Smooth muscle cell (in vitro differentiated cells): ENCODE measurements around the gene EML1. TPM values are rescaled to one million over a fixed set of nuclear protein-coding genes. Genes with fewer than 3 reads are reported as not detected.

Experiments used
- DNase-seq: peaks from one replicate; lab custom pipeline; 2025; ENCODE audit not compliant: unreplicated experiment; lab: John Stamatoyannopoulos, UW
- H2AFZ ChIP-seq: fragments of 200-600 bp; sonication (generic); 2 replicates; pipeline ENCODE4 v1.6.0; 2016; ENCODE audit warnings: antibody characterized with exemption, low read depth, mild to moderate bottlenecking
- H3F3A ChIP-seq: fragments of 200-600 bp; sonication (generic); 2 replicates; pipeline ENCODE4 v1.6.0; 2017; ENCODE audit warnings: antibody characterized with exemption, low read depth
- H3K27ac ChIP-seq: fragments of 200-600 bp; sonication (generic); 2 replicates; pipeline ENCODE4 v1.5.1; 2016; ENCODE audit warnings: low read depth, mild to moderate bottlenecking
- H3K27me3 ChIP-seq: fragments of 200-600 bp; sonication (generic); 2 replicates; pipeline ENCODE4 v1.6.1; 2016; ENCODE audit warnings: low read depth, mild to moderate bottlenecking
- H3K36me3 ChIP-seq: fragments of 200-600 bp; sonication (generic); 2 replicates; pipeline ENCODE4 v1.5.1; 2016; ENCODE audit warnings: low read depth
- H3K4me1 ChIP-seq: fragments of 200-600 bp; sonication (generic); 2 replicates; pipeline ENCODE4 v1.5.1; 2016; ENCODE audit warnings: low read depth
- H3K4me2 ChIP-seq: fragments of 200-600 bp; sonication (generic); 2 replicates; pipeline ENCODE4 v1.6.0; 2016; ENCODE audit warnings: mild to moderate bottlenecking
- H3K4me3 ChIP-seq: fragments of 200-600 bp; sonication (generic); 2 replicates; pipeline ENCODE4 v1.5.1; 2016; ENCODE audit warnings: mild to moderate bottlenecking
- H3K79me2 ChIP-seq: fragments of 200-600 bp; sonication (generic); 2 replicates; pipeline ENCODE4 v1.6.0; 2016; ENCODE audit warnings: low read depth, mild to moderate bottlenecking
- H3K9ac ChIP-seq: fragments of 200-600 bp; sonication (generic); 2 replicates; pipeline ENCODE4 v1.6.0; 2016; ENCODE audit warnings: low read depth
- H3K9me3 ChIP-seq: fragments of 200-600 bp; sonication (generic); replicated peaks from 2 replicates; pipeline ENCODE4 v1.5.1; 2016; ENCODE audit warnings: low read depth
- H4K20me1 ChIP-seq: fragments of 200-600 bp; sonication (generic); 2 replicates; pipeline ENCODE4 v1.6.0; 2016; ENCODE audit warnings: low read depth
- WGBS: methylation state at CpG from one replicate; pipeline ENCODE4 v1.1.7; 2016; ENCODE audit warnings: low lambda C conversion rate; 5-methylcytosine and 5-hydroxymethylcytosine counted together
- polyA plus RNA-seq: library from polyadenylated mRNA; unstranded; fragments of >200 nt; fragmentation: Nextera tagmentation; extraction: Ambion mirVana; gene quantifications from 2 replicates; pipeline ENCODE4 v1.2.1, GENCODE V29; 2016
- total RNA-seq: library from RNA; depleted of rRNA; stranded (reverse); fragments of >200 nt; gene quantifications from 2 replicates; pipeline ENCODE4 v1.2.3, GENCODE V29; 2014
- TF ChIP-seq, protein P1 (sequence below): fragments of 200-600 bp; sonication (generic); IDR thresholded peaks from 2 replicates; pipeline ENCODE4 v1.5.1; 2017; ENCODE audit warnings: borderline replicate concordance, mild to moderate bottlenecking, antibody characterized with exemption; ENCODE audit not compliant: insufficient read depth, poor library complexity, severe bottlenecking

EML1 gene
- total and polyA plus RNA-seq, 2 experiments from 2014 or later, result 13.0 to 31.2 TPM

DNA sequence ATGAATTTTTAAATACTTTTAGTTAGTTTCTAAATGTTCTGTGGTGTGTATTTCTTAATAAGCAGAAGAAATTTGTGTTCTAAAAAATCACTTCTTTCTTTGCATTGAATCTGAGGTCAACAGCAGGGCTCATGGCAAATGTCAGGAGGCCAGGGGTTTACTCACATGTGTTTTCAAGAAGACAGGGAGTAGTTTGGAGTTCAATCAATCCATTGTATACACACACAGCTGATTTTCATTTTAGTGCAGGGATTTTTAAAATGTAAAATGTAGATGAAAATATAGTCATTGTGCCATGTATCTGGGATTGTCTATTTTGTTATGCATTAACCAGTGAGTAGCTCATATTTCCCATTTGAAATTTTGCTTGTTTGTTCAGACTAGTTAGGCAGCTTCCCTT lies 62.1 kb downstream of the EML1 start:
- Histone ChIP-seq H3K9ac (no peak overlapping the region), H3K4me1 (no peaks in the 10 kb centered on the region), H4K20me1 (peaks cover 15% of the 10 kb centered on the region), H3K27ac (no peak overlapping the region), H3K4me3 (no peak overlapping the region), H3K4me2 (no peak overlapping the region), H3K36me3 (no peaks in the 10 kb centered on the region), H3K27me3 (no peaks in the 10 kb centered on the region), H3F3A (no peaks in the 10 kb centered on the region), H2AFZ (no peak overlapping the region), H3K9me3 (no peaks in the 10 kb centered on the region), H3K79me2 (no peaks in the 10 kb centered on the region)
- TF ChIP-seq, protein P1, sequence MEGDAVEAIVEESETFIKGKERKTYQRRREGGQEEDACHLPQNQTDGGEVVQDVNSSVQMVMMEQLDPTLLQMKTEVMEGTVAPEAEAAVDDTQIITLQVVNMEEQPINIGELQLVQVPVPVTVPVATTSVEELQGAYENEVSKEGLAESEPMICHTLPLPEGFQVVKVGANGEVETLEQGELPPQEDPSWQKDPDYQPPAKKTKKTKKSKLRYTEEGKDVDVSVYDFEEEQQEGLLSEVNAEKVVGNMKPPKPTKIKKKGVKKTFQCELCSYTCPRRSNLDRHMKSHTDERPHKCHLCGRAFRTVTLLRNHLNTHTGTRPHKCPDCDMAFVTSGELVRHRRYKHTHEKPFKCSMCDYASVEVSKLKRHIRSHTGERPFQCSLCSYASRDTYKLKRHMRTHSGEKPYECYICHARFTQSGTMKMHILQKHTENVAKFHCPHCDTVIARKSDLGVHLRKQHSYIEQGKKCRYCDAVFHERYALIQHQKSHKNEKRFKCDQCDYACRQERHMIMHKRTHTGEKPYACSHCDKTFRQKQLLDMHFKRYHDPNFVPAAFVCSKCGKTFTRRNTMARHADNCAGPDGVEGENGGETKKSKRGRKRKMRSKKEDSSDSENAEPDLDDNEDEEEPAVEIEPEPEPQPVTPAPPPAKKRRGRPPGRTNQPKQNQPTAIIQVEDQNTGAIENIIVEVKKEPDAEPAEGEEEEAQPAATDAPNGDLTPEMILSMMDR, result no peak
- no peak for DNase-seq

DNA sequence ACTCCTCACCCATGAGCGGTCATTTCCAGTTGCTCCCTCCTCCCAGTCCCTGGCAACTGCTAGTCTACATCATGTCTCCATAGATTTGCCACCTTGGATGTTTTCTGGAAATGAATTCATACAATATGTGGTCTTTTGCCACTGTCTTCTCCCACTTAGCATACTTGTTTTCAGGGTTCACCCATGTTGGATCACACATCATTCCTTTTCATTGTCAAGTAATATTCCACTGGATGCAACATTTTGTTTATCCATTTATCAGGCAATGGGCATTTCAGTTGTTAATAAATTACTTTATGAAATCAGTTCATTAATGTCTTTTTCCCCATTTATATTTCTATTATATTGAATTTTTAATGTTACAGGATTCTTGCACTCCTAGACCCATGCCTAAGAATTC lies 64.3 kb downstream of the EML1 start:
- Histone ChIP-seq H3K4me3 (no peak overlapping the region), H3K27me3 (no peaks in the 10 kb centered on the region), H3K9ac (no peak overlapping the region), H3K36me3 (no peaks in the 10 kb centered on the region), H3F3A (no peaks in the 10 kb centered on the region), H3K79me2 (no peaks in the 10 kb centered on the region), H3K9me3 (no peaks in the 10 kb centered on the region), H3K4me1 (no peaks in the 10 kb centered on the region), H4K20me1 (peaks cover 17% of the 10 kb centered on the region), H3K27ac (no peak overlapping the region), H2AFZ (no peak overlapping the region), H3K4me2 (no peak overlapping the region)
- WGBS, result 100% methylated on average over 1 of the region's 1 CpG
- TF ChIP-seq, protein P1, result no peak
- DNase-seq, result no peak

DNA sequence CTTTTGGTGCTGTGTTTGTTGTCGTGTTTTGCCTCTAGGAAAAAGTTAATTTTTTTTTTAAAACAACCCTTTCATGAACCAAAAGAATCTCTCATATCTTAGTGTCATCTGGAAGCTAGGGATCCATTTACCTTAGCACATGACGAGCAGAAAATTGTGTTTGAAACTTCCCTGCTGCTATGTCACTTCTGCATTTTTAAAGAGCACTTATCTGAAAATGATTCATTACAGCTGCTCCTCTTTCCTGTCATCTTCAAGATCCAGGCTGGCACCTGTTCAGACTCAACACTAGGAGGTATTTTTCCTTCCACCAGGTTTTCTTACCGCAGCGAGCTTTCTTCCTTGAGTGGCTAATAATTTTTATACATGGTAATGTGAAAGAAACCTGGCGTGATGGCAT lies 67.0 kb downstream of the EML1 start:
- Histone ChIP-seq H4K20me1 (peaks cover 20% of the 10 kb centered on the region), H2AFZ (no peak overlapping the region), H3K79me2 (no peaks in the 10 kb centered on the region), H3K27ac (no peak overlapping the region), H3K4me1 (no peaks in the 10 kb centered on the region), H3F3A (no peaks in the 10 kb centered on the region), H3K4me3 (no peak overlapping the region), H3K36me3 (no peaks in the 10 kb centered on the region), H3K27me3 (no peaks in the 10 kb centered on the region), H3K9me3 (no peaks in the 10 kb centered on the region), H3K4me2 (no peak overlapping the region), H3K9ac (no peak overlapping the region)
- DNase-seq, result no peak
- 89% methylated on average over 5 of the region's 5 CpGs for WGBS
- TF ChIP-seq, protein P1, result no peak

DNA sequence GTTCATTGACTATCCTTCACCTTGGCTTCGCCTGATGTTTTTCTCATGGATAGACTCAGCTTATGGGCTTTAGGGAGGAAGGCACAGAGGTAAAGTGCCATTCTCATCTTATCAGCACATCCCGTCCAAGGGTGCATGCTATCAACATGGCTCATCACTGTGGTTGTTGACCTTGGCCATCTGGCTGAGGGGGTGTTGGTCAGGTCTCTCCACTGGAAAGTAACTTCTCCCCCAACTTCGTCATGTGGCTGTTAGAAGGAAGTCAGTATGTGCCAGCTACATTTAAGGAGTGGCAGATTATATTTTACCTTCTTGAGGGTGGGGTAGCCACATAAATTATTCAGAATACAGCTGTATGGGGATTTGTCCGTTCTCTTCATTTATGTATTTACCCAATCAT lies 68.9 kb downstream of the EML1 start:
- Histone ChIP-seq H3F3A (no peaks in the 10 kb centered on the region), H3K4me3 (no peak overlapping the region), H4K20me1 (peaks cover 12% of the 10 kb centered on the region), H3K27ac (no peak overlapping the region), H2AFZ (no peak overlapping the region), H3K79me2 (no peaks in the 10 kb centered on the region), H3K27me3 (no peaks in the 10 kb centered on the region), H3K36me3 (no peaks in the 10 kb centered on the region), H3K9me3 (no peaks in the 10 kb centered on the region), H3K4me1 (no peaks in the 10 kb centered on the region), H3K4me2 (no peak overlapping the region), H3K9ac (no peak overlapping the region)
- DNase-seq, result no peak
- TF ChIP-seq, protein P1, result no peak
- WGBS, result 87% methylated on average over 4 of the region's 4 CpGs
